Stimulated activated CD4-positive, alpha-beta T cell treated with anti-CD3 and anti-CD28 coated beads, Interleukin-12 subunit alpha, Interleukin-12 subunit beta, amount 100 ng/mL, for 4 hours (primary cell): ENCODE data around the gene NEURL1.
"Not testable (repeated sequence)": the region's sequence is repeated elsewhere in the genome, so short reads cannot be mapped to it uniquely, and the experiment has no call there.

Source experiments
- DNase-seq: peaks from one replicate; pipeline ENCODE4 v3.0.0-alpha.2; 2020

The NEURL1 gene

DNA sequence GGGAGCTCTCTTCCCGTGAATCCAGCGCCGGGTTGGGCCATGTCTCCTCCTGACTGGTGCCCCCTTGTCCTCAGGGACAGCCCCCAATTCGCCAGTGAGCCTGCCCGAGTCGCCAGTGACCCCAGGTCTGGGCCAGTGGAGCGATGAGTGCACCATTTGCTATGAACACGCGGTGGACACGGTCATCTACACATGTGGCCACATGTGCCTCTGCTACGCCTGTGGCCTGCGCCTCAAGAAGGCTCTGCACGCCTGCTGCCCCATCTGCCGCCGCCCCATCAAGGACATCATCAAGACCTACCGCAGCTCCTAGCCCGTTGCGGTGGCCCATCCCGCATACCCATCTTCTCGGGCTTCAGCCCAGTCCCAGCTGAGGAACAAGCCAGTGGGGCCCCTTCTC lies 96.6 kb downstream of the NEURL1 start:
- no peak for DNase-seq

GRCh38 chr10:103590744-103591291 lies 97.3 kb downstream of the NEURL1 start:
- DNase-seq: no peak

GRCh38 chr10:103592186-103593021 lies 98.9 kb downstream of the NEURL1 start:
- DNase-seq: peak; percentile 20

DNA sequence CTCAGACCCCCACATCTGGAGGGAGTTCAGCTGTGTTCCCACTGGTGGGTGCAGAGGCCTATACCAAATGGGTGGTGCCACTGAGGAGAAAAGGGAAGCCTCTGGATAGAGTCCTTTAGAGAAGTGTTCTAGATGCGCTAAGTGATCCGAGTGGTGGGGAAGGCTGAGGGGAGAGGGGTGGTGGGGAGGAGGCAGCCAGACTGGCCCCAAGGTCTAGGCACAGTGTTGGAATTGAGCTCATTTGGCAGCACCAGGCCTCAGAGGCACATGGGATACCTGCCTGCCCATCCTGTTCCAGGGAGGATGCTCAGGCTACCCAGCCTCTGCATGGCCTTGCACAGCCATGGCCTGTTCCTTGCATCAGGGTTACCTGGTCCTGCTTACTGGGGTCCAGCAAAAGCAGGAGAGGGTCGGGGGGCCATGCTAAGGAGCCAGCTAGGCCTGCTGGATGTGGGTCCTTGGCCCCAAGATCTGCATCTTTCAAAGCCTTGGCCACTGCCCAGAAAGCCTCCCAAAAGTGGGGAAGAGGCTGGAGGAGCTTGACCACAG lies 99.6 kb downstream of the NEURL1 start:
- DNase-seq: no peak

GRCh38 chr10:103595933-103596726 lies 102.6 kb downstream of the NEURL1 start:
- DNase-seq: no peak

- no peak for DNase-seq
These were observed 103.5 kb downstream of the NEURL1 start for GRCh38 chr10:103597003-103597402.

GRCh38 chr10:103598654-103599115 lies 105.2 kb downstream of the NEURL1 start:
- no peak for DNase-seq

DNA sequence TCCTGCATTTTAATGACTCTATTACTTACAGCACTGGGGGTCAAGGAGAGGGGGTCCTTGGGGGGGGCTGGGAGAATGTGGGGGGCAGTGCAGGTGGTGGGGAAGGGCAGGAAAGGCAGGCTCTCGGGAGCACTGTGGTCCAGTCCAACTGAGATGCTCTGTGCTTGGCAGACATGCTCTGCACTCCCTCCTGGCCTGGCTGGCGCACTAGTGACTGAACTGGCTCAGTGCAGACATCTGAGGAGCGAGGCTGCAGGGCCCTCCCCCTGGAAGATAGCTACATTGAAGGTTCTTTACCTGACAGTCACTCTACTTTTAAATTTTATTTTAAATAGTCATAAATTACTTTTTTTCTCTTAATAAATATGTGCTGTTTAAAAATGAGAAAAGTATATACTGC lies 105.7 kb downstream of the NEURL1 start:
- no peak for DNase-seq

- DNase-seq: no peak
These were observed 106.4 kb downstream of the NEURL1 start for GRCh38 chr10:103599907-103600306.

- no peak for DNase-seq
These were observed 106.8 kb downstream of the NEURL1 start for GRCh38 chr10:103600325-103600724.

DNA sequence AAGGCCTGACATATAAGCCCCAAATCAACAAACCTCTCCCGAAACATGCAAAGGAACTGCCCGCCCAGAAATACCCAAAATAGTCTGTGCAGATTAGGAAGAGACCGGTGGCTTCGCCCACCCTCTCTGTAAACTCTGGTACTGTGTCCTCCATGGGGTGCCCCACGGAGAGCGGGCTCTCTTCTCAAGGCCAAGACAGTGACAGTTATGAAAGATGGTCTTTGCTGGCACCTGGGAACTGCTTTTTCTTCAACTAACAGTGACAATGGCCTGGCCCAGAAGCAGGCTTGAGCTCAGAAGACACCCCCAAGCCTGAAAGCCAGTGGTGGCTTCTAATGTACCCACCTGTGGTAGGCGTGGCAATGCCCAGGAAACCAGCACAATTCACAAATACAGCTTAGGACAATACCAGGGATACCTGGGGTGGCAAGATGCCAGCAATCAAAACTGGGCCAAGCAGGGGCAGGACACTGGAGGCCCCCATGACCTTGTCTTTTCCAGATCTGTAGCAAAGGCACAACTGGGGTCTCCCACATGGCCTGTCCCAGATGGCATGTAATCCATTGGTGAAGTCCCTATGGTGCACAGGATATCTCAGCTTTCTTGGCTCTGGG lies 107.6 kb downstream of the NEURL1 start:
- no peak for DNase-seq

DNA sequence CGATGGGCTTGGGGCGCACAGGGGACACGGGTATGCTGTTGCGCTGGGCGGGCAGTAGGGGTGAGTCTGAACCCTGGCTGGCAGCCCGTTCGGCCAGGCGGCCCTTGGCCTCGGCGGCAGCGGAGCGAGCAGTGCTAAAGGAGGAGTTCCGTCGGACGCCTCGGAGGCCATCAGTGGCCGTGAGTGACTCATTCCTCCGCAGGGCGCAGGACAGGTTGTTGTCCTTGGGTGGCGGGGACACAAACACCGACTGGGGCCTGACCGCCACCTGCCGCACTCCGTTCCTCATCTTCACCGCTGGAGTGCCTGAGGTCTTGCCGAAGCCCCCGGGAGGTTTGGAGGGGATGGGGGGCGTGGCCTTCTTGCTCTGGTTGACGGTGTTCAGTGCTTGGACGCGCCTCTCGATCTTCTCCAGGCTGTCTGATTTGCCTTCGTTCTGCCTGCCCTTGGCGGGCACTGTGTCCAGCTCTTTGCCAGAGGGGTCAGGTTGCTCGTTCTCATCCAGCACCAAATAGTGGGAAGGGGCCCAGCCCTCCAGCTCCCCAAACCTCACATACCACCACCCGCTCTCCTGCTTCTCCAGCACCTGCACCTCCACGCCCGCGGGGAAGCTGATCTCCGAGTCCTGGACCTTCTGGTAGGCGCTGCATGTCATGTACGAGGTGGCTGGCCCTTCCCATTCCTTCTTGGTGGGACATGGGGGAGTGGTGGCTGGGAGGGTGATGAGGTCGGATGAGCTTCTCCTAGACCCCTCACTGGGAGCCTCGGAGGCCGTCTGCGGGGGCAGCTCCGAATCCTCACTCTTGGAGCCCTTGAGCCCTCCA lies 108.7 kb downstream of the NEURL1 start:
- DNase-seq: no peak

- DNase-seq: no peak
These were observed 109.3 kb downstream of the NEURL1 start for GRCh38 chr10:103602852-103603155.

DNA sequence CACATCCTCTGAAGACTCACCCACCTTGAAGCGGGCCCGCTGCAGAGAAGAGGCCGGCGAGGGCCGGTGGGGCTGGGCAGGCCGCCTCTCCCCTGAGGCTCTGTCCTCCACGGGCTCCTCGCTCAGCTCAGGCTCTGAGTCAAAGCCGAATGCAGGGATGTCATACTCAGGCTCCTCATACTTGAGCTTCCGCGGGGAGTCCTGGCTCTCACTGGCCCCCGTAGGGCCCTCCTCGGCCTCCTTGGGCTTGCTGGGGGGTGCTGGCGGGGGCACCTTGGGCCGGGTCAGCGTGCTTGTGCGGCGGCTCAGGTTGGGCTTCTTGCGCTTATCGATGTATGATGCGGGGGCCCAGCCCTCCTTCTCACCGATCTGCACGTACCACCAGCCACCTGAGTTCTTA lies 109.9 kb downstream of the NEURL1 start:
- DNase-seq: no peak

DNA sequence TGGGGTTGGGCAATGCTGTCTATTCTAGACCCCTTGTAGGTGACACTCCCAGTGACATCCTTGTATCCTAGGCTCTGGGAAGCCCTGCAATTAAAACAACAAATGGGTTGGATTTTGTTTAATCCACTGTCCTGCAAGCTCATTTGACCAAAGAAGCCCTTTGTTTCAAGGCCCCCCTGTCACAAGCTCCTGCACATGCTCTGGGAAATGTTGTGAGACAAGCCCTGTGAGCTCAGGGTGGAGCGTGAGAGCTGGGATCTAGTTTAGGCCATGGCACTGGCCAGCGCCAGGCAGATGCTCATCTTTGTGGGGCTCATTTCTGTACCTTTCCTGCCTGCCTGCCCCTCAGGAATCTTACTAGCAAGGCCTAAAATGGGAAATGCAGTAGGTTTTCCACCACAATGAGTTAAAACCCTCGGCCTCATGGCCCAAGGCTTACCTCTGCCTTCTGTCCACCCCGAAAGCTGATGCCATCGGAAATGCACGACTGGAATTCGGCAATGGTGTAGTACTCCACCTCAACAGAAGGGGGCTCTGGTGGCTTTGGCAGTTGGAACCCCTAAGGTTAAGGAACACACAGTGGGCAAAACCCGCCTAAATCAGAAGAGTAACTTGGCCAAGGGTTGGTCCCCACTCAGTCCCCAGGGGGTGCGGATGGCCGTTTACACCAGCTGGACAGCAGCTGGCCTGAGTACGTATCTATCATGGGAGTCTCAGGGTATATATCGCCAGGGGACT lies 112.0 kb downstream of the NEURL1 start:
- DNase-seq: peak; percentile 24

- DNase-seq: not testable (repeated sequence)
These were observed 112.6 kb downstream of the NEURL1 start for GRCh38 chr10:103606097-103606438.

DNA sequence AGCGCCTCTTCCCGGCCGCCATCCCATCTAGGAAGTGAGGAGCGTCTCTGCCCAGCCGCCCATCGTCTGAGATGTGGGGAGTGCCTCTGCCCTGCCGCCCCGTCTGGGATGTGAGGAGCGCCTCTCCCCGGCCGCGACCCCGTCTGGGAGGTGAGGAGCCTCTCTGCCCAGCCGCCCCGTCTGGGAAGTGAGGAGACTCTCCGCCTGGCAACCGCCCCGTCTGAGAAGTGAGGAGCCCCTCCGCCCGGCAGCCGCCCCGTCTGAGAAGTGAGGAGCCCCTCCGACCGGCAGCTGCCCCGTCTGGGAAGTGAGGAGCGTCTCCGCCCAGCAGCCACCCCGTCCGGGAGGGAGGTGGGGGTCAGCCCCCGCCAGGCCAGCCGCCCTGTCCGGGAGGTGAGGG lies 113.5 kb downstream of the NEURL1 start:
- not testable (repeated sequence) for DNase-seq

- DNase-seq: not testable (repeated sequence)
These were observed 114.6 kb downstream of the NEURL1 start for GRCh38 chr10:103608056-103608455.

DNA sequence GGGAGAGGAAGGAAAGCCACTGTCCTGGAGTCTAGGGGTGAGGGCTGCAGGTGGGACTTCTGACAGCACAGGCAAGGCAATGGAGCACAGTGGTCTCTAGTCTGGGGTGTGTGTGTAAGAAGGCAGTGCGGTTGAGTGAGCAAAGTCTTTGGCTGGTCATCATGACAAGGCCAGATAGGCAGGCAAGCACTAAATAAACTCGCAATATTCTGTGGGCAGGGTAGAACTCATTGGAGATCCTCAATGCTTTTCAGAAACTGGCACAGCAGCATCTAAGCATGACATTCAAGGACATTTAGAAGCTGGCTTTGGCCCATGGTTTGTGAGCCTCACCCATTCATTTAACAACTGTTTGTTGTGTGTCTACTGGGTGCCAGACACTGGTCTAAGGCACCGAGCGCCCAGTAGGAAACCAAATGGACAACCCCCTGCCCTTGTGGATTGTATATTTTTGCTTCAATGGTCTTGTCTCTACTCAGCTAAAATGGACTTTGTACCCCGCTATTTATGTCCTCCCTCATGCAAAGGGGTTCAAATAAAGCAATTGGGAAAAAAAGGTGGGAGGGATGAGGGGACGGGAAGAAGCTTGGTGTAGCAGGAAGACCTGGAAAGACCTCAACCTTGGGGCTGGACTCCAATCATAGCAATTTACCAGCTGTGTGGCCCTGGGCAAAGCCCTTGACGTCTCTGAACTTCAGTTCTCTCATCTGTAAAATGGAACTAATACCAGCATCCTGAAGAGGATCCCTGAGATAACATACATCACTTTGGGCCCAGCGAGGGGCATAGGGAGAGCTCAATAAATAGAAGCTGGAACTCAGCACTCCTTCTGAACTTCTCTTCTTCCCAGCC lies 116.0 kb downstream of the NEURL1 start:
- no peak for DNase-seq

- DNase-seq: no peak
These were observed 116.6 kb downstream of the NEURL1 start for GRCh38 chr10:103610083-103610472.
